Kidney (tissue), 22 donors: Measurements from ENCODE around the gene MIA. TPM values are rescaled to one million over a fixed set of nuclear protein-coding genes. Genes with fewer than 3 reads are reported as not detected.
"Not testable (repeated sequence)": the region's sequence is repeated elsewhere in the genome, so short reads cannot be mapped to it uniquely, and the experiment has no call there.

ENCODE experiments used
- DNase-seq, 5 donors: peaks; one replicate each; pipeline ENCODE4 v3.0.0-alpha.2; 2013 to 2020
- FAIRE-seq: peaks from 2 replicates; lab custom pipeline; 2012; peaks lifted over from hg19 to GRCh38; lab: Jason Lieb, UNC
- H3K27ac ChIP-seq, 2 donors: one replicate each; pipeline ENCODE4 v1.7.0; 2013; ENCODE audit warnings: low read depth in 2 of 2, low read length in 2 of 2, inconsistent platforms in 1 of 2
- H3K27me3 ChIP-seq: one replicate; pipeline ENCODE4 v1.7.1; 2013; ENCODE audit warnings: low read length, inconsistent platforms; ENCODE audit not compliant: control insufficient read depth, insufficient read depth
- H3K36me3 ChIP-seq, 3 donors: one replicate each; pipeline versions ENCODE4 v1.7.0 to v1.7.1; 2013; ENCODE audit warnings: low read length in 3 of 3, control low read depth in 1 of 3, inconsistent platforms in 1 of 3; ENCODE audit not compliant: insufficient read depth in 3 of 3, control insufficient read depth in 2 of 3
- H3K4me1 ChIP-seq, 3 donors: one replicate each; pipeline versions ENCODE4 v1.7.0 to v1.7.1; 2013; ENCODE audit warnings: low read length in 3 of 3, inconsistent platforms in 1 of 3, low read depth in 1 of 3; ENCODE audit not compliant: control insufficient read depth in 2 of 3, insufficient read depth in 2 of 3
- H3K4me3 ChIP-seq, 3 donors: one replicate each; pipeline versions ENCODE4 v1.7.0 to v1.8.1; 2013; ENCODE audit warnings: low read length in 3 of 3, control low read depth in 1 of 3, inconsistent platforms in 1 of 3
- H3K9ac ChIP-seq, 3 donors: one replicate each; pipeline versions ENCODE4 v1.7.0 to v1.7.1; 2013; ENCODE audit warnings: low read length in 3 of 3, control low read depth in 1 of 3, inconsistent platforms in 1 of 3
- H3K9me3 ChIP-seq, 3 donors: one replicate each; pipeline versions ENCODE4 v1.7.0 to v1.7.1; 2013; ENCODE audit warnings: low read length in 3 of 3, control low read depth in 1 of 3, inconsistent platforms in 1 of 3; ENCODE audit not compliant: control insufficient read depth in 2 of 3, insufficient read depth in 1 of 3
- intact Hi-C: fragments of 100-400 bp; cut with DNase I; formaldehyde crosslinking; loops from one replicate; pipeline ENCODE4 v1.11.1; 2022
- long read RNA-seq, 10 donors: library from polyadenylated mRNA in 1 of 10; unstranded in 1 of 10; transcript quantifications; one replicate each; pipeline ENCODE4 v2.0.0 and lab custom pipeline, GENCODE V29; 2021 to 2026
- polyA plus RNA-seq: library from polyadenylated mRNA; stranded (reverse); fragments of 350-450 nt; fragmentation: Illumina TruSeq; extraction: RNeasy Lipid Tissue Mini Kit (QIAGEN cat#74804); gene quantifications from one replicate; pipeline ENCODE4 v1.2.3, GENCODE V29; 2014; ENCODE audit warnings: low read depth, low replicate concordance; ENCODE audit not compliant: insufficient read depth
- total RNA-seq: library from RNA; stranded (reverse); fragmentation: NEBNext Ultra II Directional; extraction: Animal tissue kit (Norgen Biotek cat#: 25700); gene quantifications from one replicate; pipeline ENCODE4 v1.2.1, GENCODE V29; 2021
- TF ChIP-seq, protein P1 (sequence below): IDR thresholded peaks from 3 replicates; pipeline ENCODE4 v1.5.1; 2012; ENCODE audit warnings: mild to moderate bottlenecking, moderate library complexity, borderline replicate concordance; ENCODE audit not compliant: insufficient read depth; ENCODE audit errors: extremely low read depth
- donor health status: control.
- donor health status: control.
- donor health status: control.
- donor health status: control.
- donor health status: control.
- donor health status: DM: yes; HTN: yes; CAD: no.
- donor health status: Normal renal cell carcinoma (clear cell type).

Gene MIA
- 6.5 TPM for total RNA-seq
- not detected for polyA plus RNA-seq
- long read RNA-seq, donor 1, result 0 reads
- long read RNA-seq, donor 2, result 0 reads
- long read RNA-seq, donor 3, result 0 reads
- long read RNA-seq, donor 4, result 0 reads
- long read RNA-seq, donor 5, result 0 reads
- long read RNA-seq, donor 6, result 0 reads
- long read RNA-seq, donor 7, partial matches to known transcripts, result 0 of 3 reads
- long read RNA-seq, donor 7, other reads (novel, unspliced or antisense), result 0 of 3 reads
- long read RNA-seq, donor 8, partial matches to known transcripts, result 0 of 2 reads
- long read RNA-seq, donor 8, other reads (novel, unspliced or antisense), result 0 of 2 reads
- long read RNA-seq, donor 9, partial matches to known transcripts, result 0 of 1 reads
- long read RNA-seq, donor 9, other reads (novel, unspliced or antisense), result 0 of 1 reads
- long read RNA-seq, donor 10, partial matches to known transcripts, result 0 of 1 reads
- long read RNA-seq, donor 10, other reads (novel, unspliced or antisense), result 0 of 1 reads

DNA sequence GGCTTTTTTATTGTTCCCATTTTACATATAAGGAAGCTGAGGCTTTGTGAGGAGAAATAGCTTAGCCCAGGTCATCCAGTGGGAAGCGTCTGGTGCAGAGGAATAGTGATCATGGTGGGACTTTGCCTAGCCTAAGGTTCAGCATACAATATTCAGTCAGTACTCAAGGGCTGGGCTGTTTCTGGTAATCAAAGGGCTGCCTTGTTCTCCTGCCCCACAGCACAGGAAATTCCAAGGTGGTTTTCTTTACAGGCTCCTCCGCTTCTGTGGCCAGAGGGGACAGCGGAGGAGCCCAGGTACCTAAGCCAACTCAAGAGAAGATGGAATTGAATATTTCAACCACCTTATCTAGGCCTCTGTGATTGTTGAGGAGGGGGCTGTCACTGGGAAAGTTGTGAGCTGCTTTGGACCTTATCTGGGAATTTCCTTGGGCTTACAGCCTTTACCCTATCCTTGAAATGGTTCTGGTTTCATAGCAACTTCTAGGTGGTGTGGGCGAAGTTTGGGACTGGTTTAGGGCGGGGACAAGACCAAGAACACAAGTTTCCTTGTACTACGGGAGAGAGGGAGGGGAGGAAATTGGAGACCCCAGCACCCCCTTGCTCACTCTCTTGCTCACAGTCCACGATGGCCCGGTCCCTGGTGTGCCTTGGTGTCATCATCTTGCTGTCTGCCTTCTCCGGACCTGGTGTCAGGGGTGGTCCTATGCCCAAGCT lies at the start of gene MIA:
MIA (plus strand) TSS at position 606 of the 716 bp plus-strand sequence; CDS start at position 628, 22 bp downstream.
- Histone ChIP-seq H3K36me3 (no peaks in the 10 kb centered on the region), H3K27ac (no peak within 1 kb of the TSS), H3K4me1 (peaks cover 0 to 10% (median 10%) of the 10 kb centered on the region in 3 donors), H3K27me3 (no peaks in the 10 kb centered on the region), H3K9me3 (no peaks in the 10 kb centered on the region), H3K9ac (no peak within 1 kb of the TSS), H3K4me3 (no peak within 1 kb of the TSS)
- FAIRE-seq (no peak), DNase-seq (no peak)
- TF ChIP-seq, protein P1, sequence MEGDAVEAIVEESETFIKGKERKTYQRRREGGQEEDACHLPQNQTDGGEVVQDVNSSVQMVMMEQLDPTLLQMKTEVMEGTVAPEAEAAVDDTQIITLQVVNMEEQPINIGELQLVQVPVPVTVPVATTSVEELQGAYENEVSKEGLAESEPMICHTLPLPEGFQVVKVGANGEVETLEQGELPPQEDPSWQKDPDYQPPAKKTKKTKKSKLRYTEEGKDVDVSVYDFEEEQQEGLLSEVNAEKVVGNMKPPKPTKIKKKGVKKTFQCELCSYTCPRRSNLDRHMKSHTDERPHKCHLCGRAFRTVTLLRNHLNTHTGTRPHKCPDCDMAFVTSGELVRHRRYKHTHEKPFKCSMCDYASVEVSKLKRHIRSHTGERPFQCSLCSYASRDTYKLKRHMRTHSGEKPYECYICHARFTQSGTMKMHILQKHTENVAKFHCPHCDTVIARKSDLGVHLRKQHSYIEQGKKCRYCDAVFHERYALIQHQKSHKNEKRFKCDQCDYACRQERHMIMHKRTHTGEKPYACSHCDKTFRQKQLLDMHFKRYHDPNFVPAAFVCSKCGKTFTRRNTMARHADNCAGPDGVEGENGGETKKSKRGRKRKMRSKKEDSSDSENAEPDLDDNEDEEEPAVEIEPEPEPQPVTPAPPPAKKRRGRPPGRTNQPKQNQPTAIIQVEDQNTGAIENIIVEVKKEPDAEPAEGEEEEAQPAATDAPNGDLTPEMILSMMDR, result no peak
- intact Hi-C loops, result no loop called here

DNA sequence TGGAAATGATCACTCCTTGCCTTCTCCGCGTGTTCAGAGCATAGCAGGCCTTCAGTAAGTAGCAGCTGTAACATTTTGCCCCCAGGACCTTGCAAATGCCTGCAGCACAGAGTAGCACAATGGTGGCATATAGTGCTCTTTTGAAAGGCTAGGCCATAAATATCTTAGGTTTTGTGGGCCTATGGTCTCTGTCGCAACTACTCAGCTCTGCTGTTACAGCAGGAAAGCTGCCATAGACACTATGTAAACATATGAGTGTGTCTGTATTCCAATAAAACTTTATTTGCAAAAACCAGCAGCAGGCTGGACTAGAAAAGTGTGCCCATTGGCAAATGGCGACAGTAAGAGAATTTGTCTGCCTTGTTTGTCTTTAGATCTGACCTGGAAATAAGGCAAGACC lies 49.0 kb upstream of the MIA start:
- intact Hi-C loops, result no loop called here
- no peak overlapping the region for H3K27ac ChIP-seq
- no peak for DNase-seq
- TF ChIP-seq, protein P1, result no peak
- peaks cover 0 to 9% (median 4%) of the 10 kb centered on the region in 3 donors for H3K4me1 ChIP-seq
- H3K4me3 ChIP-seq, result no peak overlapping the region
- H3K9ac ChIP-seq, result no peak overlapping the region
- no peaks in the 10 kb centered on the region for H3K9me3 ChIP-seq
- no peak for FAIRE-seq
- no peaks in the 10 kb centered on the region for H3K27me3 ChIP-seq
- H3K36me3 ChIP-seq, result peaks cover 2 to 40% (median 21%) of the 10 kb centered on the region in 3 donors

DNA sequence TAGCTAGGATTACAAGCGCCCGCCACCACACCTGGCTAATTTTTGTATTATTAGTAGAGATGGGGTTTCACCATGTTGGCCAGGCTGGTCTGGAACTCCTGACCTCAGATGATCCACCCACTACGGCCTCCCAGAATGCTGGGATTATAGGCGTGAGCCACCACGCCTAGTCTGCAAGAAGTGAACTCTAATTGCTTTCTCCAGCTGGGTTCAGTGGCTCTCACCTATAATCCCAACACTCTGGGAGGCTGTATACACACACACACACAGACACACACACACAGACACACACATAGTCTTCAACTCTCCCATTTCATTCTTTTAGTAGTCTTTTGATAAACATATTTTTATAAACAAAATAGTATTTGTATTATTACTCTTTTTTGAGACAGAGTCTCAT lies 45.3 kb upstream of the MIA start:
- H3K9ac ChIP-seq, FAIRE-seq, H3K27me3 ChIP-seq, H3K27ac ChIP-seq, intact Hi-C loops, H3K4me1 ChIP-seq, H3K4me3 ChIP-seq, H3K9me3 ChIP-seq, DNase-seq: not testable (repeated sequence)
- H3K36me3 ChIP-seq, result peaks cover 2 to 55% (median 32%) of the 10 kb centered on the region in 3 donors

DNA sequence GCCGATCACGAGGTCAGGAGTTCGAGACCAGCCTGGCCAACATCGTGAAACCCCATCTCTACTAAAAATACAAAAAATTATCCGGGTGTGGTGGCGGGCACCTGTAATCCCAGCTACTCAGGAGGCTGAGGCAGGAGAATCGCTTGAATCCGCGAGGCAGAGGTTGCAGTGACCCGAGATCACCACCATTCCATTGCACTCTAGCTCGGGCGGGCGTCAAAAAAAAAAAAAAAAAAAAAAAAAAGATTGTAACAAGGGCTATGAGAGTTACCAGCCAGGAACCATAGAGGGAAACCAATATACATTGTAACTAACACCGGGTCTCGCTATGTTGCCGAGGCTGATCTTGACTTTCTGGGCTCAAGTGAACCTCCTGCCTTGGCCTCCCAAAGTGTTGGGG lies 43.0 kb upstream of the MIA start:
- not testable (repeated sequence) for H3K9ac ChIP-seq, FAIRE-seq
- peaks cover 4 to 53% (median 41%) of the 10 kb centered on the region in 3 donors for H3K36me3 ChIP-seq

More for the DNA sequence above, 43.0 kb upstream of the MIA start:
- H3K4me3 ChIP-seq, intact Hi-C loops, H3K27me3 ChIP-seq, H3K4me1 ChIP-seq, H3K9me3 ChIP-seq, DNase-seq, H3K27ac ChIP-seq: not testable (repeated sequence)
